GM13977 (cell line): ENCODE measurements around the gene TXNL4B.

Experiments
- DNase-seq: peaks from one replicate; pipeline ENCODE4 v3.0.0; 2012; ENCODE audit warnings: low spot score
- in situ Hi-C: fragments of 300-500 bp; cut with MboI; formaldehyde crosslinking; loops from one replicate; pipeline ENCODE4 v1.12.0; 2022; ENCODE audit warnings: low sequenced_read_pairs, low pct_unique_long_range_greater_than_20kb, mixed read lengths, inconsistent platforms; ENCODE audit not compliant: unreplicated experiment
- TF ChIP-seq, protein P1 (sequence below): IDR thresholded peaks from 2 replicates; pipeline ENCODE4 v1.5.1; 2012; ENCODE audit warnings: mild to moderate bottlenecking, control low read depth; ENCODE audit not compliant: insufficient read depth; ENCODE audit errors: extremely low read depth, missing control alignments

TXNL4B gene

DNA sequence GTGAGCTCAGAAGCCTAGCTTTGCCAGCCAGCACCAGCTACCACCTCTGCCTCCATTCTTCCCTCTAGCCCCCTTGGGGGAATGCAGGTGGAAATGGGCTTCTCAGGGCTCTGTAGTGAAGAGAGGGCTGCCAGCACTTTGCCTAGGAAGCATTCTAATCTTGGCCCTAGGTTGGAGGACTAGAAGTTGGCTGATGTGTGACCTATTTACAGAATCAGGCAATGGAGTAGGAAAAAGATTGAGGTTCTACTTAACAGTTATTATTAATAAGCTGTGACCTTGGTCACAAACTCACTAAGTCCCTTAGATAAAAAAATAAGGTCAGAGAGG, 20.2 kb upstream of the TXNL4B start:
- TF ChIP-seq, protein P1, sequence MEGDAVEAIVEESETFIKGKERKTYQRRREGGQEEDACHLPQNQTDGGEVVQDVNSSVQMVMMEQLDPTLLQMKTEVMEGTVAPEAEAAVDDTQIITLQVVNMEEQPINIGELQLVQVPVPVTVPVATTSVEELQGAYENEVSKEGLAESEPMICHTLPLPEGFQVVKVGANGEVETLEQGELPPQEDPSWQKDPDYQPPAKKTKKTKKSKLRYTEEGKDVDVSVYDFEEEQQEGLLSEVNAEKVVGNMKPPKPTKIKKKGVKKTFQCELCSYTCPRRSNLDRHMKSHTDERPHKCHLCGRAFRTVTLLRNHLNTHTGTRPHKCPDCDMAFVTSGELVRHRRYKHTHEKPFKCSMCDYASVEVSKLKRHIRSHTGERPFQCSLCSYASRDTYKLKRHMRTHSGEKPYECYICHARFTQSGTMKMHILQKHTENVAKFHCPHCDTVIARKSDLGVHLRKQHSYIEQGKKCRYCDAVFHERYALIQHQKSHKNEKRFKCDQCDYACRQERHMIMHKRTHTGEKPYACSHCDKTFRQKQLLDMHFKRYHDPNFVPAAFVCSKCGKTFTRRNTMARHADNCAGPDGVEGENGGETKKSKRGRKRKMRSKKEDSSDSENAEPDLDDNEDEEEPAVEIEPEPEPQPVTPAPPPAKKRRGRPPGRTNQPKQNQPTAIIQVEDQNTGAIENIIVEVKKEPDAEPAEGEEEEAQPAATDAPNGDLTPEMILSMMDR, result no peak
- DNase-seq, result no peak
- in situ Hi-C loops, result no loop called here

DNA sequence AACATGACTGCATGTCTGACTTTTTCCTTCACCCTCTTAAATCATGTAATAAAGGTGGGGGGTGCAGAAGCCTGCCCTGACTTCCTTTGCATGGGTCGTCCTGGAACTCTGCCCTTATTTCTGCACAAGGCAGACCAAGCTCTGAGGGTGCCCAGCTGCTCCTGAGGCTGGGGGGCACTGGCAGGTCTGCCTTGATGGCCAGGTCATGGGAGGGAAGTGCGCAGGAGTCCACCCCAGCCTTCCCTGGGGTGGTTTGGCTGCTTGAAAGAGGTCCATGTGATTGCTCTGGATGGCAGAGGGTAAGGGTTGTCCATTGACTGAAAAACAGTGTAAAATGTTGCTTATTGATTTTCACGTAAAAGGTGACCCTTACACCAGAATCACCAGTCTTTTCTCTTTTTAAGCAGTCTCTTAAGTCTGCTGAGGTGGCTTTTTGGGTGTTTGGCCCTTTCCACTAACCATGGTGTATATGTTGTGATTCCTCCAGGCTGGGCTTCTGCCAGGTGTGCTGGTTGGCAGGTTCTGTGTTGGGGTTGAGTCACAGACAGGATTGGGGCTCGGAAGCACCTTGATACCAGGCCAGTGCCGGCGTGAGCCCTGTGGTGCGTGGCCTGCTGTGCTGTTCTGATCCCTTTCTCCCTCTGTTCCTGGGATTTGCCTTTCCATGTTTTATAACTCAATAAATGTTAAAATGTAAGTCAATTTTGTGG, 19.6 kb upstream of the TXNL4B start:
- in situ Hi-C loops, result no loop called here
- no peak for DNase-seq
- TF ChIP-seq, protein P1, result no peak

DNA sequence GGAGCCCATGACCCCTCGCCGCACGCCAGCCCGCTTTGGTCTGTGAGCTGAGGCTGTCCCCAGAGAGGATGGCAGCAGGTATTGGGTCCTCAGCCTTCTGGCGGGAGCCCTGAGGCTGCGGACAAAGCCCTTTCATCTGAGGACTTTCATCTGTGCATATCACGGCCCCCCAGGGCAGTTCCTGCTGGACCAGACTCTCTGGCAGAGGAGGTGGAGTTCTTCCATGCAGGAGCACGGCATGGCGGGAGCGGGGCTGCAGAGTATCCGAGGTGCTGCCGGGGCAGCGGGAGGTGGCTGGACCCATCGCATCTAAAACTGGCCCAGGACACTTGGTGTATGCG, 19.0 kb upstream of the TXNL4B start:
- no peak for DNase-seq
- TF ChIP-seq, protein P1, result no peak
- in situ Hi-C loops, result no loop called here

DNA sequence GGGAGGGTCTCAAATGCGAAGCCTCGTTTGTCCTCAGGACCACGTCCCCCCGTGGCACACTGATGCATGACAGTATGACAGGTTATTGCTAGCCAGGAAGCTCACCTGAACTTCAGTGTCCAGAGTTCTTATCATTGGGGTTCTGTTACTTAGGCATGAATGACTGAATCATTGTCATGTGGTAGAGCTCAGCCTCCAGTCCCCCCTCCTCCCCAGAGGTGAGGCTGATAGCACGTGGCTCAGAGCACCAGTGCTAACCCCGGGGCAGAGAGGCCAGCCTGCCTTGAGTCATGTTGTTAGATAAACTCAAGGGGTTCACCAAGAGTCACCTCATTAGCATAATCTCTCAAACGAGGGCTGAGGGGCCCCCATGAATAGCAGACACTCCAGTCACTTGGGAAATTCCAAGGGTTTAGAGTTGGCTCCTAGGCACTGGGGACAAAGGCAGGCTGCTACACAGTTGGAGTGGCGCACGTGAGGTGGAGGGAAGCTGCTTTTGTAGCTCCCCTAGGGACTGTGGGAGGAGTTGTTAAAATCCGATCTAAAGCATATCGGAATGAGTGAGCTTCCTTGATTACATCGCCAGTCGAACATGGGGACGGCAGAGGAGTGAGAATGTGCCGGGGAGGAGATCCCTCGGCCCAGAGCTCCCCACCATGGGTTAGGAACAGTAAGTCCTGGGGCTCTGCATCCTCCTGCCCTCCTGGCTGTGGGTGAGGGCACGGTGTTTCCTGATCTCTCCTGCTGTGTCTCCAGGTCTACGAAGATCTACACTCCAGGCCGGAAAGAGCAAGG, 18.4 kb upstream of the TXNL4B start:
- in situ Hi-C loops, result no loop called here
- TF ChIP-seq, protein P1, result no peak

DNA sequence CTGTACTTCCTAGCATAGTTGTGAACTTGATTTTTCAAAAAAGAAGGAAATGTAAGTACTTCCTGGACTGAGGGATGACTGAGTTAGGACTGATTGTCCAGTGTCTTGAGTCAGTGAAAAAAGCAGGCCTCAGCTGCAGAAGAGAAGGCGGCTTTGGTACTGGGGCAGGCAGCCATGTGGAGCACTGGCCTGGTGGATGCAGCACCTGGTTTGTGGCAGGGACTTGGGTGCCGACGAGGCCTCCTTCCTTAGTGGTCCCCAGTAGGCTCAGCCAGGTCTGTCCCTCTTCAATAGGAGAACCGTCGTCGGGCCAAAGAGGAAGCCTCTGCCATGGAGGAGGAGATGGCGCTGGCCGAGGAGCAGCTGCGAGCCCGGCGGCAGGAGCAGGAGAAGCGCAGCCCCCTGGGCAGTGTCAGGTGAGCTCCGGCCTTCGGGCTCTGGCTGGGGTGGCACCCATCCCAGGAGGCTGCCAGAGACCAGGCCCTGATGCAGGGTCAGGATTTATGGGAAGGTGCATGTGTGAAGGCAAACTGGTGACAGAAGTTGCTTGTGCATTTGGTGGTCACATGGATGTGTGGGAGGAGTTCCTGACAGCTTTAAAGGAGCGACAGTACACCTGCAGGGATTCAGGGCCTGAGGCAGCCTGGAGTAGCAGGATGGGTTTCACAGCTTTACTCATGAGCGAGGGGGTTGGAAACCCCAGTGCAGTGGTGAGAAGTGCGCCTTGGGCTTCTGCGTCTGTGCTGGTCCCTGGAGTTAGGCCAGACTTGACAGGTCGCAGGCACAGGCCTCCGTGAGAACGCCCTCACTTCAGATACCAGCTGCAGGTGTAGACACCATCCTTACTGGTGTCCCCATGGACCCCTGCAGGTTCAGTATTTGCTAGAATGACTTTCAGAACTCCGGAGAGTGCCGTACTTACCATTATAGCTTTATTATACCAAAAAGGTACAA, 17.5 kb upstream of the TXNL4B start:
- in situ Hi-C loops, result no loop called here
- TF ChIP-seq, protein P1, result no peak

More for the DNA sequence above, 18.4 kb upstream of the TXNL4B start:
- no peak for DNase-seq

DNA sequence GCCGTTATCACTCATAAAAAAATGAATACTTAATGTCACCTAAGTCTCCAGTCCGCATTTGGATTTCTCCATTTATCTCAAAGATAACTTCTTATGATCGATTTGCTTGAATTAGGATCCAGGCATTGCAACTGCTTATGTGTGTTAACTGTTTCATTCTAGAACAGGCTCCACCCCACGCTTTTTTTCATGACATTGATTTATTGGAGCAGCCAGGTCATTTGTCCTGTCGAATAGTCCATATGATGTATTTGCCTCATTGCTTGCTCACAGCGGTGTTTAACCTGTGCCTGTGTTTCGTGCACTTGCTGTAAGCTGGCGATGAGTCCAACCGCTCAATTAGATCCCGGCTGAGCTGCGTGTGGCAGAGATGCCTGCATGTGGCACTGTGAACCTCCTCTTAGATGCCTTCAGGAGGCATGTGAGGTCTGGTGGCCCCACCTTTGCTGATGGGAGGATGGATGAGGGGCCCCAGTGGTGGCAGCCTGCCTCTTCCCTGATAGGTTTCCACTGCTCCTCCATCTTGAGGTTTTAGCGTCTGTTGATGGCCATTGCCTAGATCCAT, 16.6 kb upstream of the TXNL4B start:
- DNase-seq, result no peak
- TF ChIP-seq, protein P1, result no peak
- in situ Hi-C loops, result no loop called here

More for the DNA sequence above, 17.5 kb upstream of the TXNL4B start:
- no peak for DNase-seq
